Astrocyte (in vitro differentiated cells and primary cell): Measurements from ENCODE around the gene FZR1. TPM values are rescaled to one million over a fixed set of nuclear protein-coding genes. Genes with fewer than 3 reads are reported as not detected.

Experiments
- DNase-seq: peaks from one replicate; pipeline ENCODE4 v3.0.0-alpha.2; 2010; ENCODE audit warnings: low read depth
- FAIRE-seq: peaks from 2 replicates; lab custom pipeline; 2011; peaks lifted over from hg19 to GRCh38; lab: Jason Lieb, UNC
- H2AFZ ChIP-seq: 2 replicates; pipeline ENCODE4 v1.6.0; 2012; ENCODE audit warnings: low read depth, low read length, inconsistent platforms
- H3K27ac ChIP-seq: 2 replicates; pipeline ENCODE4 v1.5.1; 2011; ENCODE audit warnings: low read depth, low read length, inconsistent platforms
- H3K27me3 ChIP-seq: 2 replicates; pipeline ENCODE4 v1.6.0; 2011; ENCODE audit warnings: low read length, inconsistent platforms; ENCODE audit not compliant: insufficient read depth
- H3K36me3 ChIP-seq: 2 replicates; pipeline ENCODE4 v1.5.1; 2011; ENCODE audit warnings: low read length, inconsistent platforms; ENCODE audit not compliant: insufficient read depth
- H3K4me1 ChIP-seq: 2 replicates; pipeline ENCODE4 v1.5.1; 2011; ENCODE audit warnings: low read length, inconsistent platforms; ENCODE audit not compliant: insufficient read depth
- H3K4me2 ChIP-seq: 2 replicates; pipeline ENCODE4 v1.6.0; 2012; ENCODE audit warnings: low read length, inconsistent platforms
- H3K4me3 ChIP-seq: 2 replicates; pipeline ENCODE4 v1.5.1; 2011; ENCODE audit warnings: low read depth, mild to moderate bottlenecking, low read length, inconsistent platforms; ENCODE audit not compliant: insufficient read depth
- H3K79me2 ChIP-seq: 2 replicates; pipeline ENCODE4 v1.6.0; 2012; ENCODE audit warnings: mild to moderate bottlenecking, low read length, inconsistent platforms; ENCODE audit not compliant: insufficient read depth
- H3K9ac ChIP-seq: 2 replicates; pipeline ENCODE4 v1.6.0; 2012; ENCODE audit warnings: mild to moderate bottlenecking, low read length, inconsistent platforms
- H3K9me3 ChIP-seq: 2 replicates; pipeline ENCODE4 v1.5.1; 2012; ENCODE audit warnings: low read depth, mild to moderate bottlenecking, low read length, inconsistent platforms; ENCODE audit not compliant: insufficient read depth
- H4K20me1 ChIP-seq: 2 replicates; pipeline ENCODE4 v1.6.0; 2012; ENCODE audit warnings: low read length, inconsistent platforms; ENCODE audit not compliant: insufficient read depth
- H3K27ac Mint-ChIP-seq: one replicate; pipeline ENCODE4 v1.8.0; 2021; ENCODE audit warnings: mild to moderate bottlenecking, mixed read lengths; ENCODE audit not compliant: unreplicated experiment
- H3K27me3 Mint-ChIP-seq: one replicate; pipeline ENCODE4 v1.8.0; 2021; ENCODE audit warnings: low read depth, mixed read lengths; ENCODE audit not compliant: unreplicated experiment
- H3K36me3 Mint-ChIP-seq: one replicate; pipeline ENCODE4 v1.8.0; 2021; ENCODE audit warnings: low read depth, mixed read lengths; ENCODE audit not compliant: unreplicated experiment
- H3K4me1 Mint-ChIP-seq: one replicate; pipeline ENCODE4 v1.8.0; 2021; ENCODE audit warnings: low read depth, mixed read lengths; ENCODE audit not compliant: unreplicated experiment
- H3K4me3 Mint-ChIP-seq: one replicate; pipeline ENCODE4 v1.8.0; 2021; ENCODE audit warnings: mild to moderate bottlenecking, moderate library complexity, mixed read lengths; ENCODE audit not compliant: unreplicated experiment
- H3K9me3 Mint-ChIP-seq: one replicate; pipeline ENCODE4 v1.8.0; 2021; ENCODE audit warnings: mild to moderate bottlenecking, mixed read lengths; ENCODE audit not compliant: unreplicated experiment
- CTCF ChIP-seq: IDR thresholded peaks from 2 replicates; pipeline ENCODE4 v1.5.1; 2011; ENCODE audit warnings: low read depth, mild to moderate bottlenecking, inconsistent platforms, low read length, moderate library complexity; ENCODE audit not compliant: insufficient read depth
- EZH2 ChIP-seq: IDR thresholded peaks from 2 replicates; pipeline ENCODE4 v1.6.1; 2012; ENCODE audit warnings: mild to moderate bottlenecking, low read length, inconsistent platforms; ENCODE audit not compliant: insufficient read depth
- total RNA-seq: library from RNA; stranded (reverse); gene quantifications from 2 replicates; pipeline ENCODE4 v1.2.1, GENCODE V29; 2021

Gene FZR1
- total RNA-seq, 1 donor from 2014 or later: 51.8 TPM

GRCh38 chr19:3516675-3517207 is 10.6 kb downstream of the FZR1 start:
- Mint-ChIP-seq H3K27ac (no peak overlapping the region), H3K4me1 (peaks cover 16% of the 10 kb centered on the region), H3K36me3 (peaks cover 5% of the 10 kb centered on the region), H3K4me3 (no peak overlapping the region), H3K27me3 (no peaks in the 10 kb centered on the region), H3K9me3 (no peaks in the 10 kb centered on the region)
- no peaks in the 10 kb centered on the region for H3K27me3 ChIP-seq
- DNase-seq (no peak), FAIRE-seq (no peak)
- H3K4me1 ChIP-seq: peaks cover 12% of the 10 kb centered on the region
- no peak for TF ChIP-seq CTCF
- no peak for TF ChIP-seq EZH2
- H4K20me1 ChIP-seq: peaks cover 98% of the 10 kb centered on the region
- H2AFZ ChIP-seq: no peak overlapping the region
- H3K4me3 ChIP-seq: no peak overlapping the region
- H3K9ac ChIP-seq: no peak overlapping the region
- no peaks in the 10 kb centered on the region for H3K9me3 ChIP-seq
- peaks cover 100% of the 10 kb centered on the region for H3K79me2 ChIP-seq
- H3K27ac ChIP-seq: no peak overlapping the region
- peaks cover 2% of the 10 kb centered on the region for H3K36me3 ChIP-seq
- no peak overlapping the region for H3K4me2 ChIP-seq

- peaks cover 98% of the 10 kb centered on the region for H4K20me1 ChIP-seq
- peaks cover 16% of the 10 kb centered on the region for H3K4me1 Mint-ChIP-seq
- H3K79me2 ChIP-seq: peaks cover 100% of the 10 kb centered on the region
- H3K9me3 ChIP-seq: no peaks in the 10 kb centered on the region
- no peak overlapping the region for H3K27ac Mint-ChIP-seq
- no peak overlapping the region for H3K4me3 Mint-ChIP-seq
- peaks cover 2% of the 10 kb centered on the region for H3K36me3 ChIP-seq
- DNase-seq (no peak), FAIRE-seq (no peak)
- no peak overlapping the region for H3K4me3 ChIP-seq
- no peak overlapping the region for H3K4me2 ChIP-seq
- peaks cover 12% of the 10 kb centered on the region for H3K4me1 ChIP-seq
- no peaks in the 10 kb centered on the region for H3K27me3 Mint-ChIP-seq
- H3K27me3 ChIP-seq: no peaks in the 10 kb centered on the region
- H2AFZ ChIP-seq: no peak overlapping the region
- H3K36me3 Mint-ChIP-seq: peaks cover 5% of the 10 kb centered on the region
- H3K9ac ChIP-seq: no peak overlapping the region
- no peak overlapping the region for H3K27ac ChIP-seq
- no peaks in the 10 kb centered on the region for H3K9me3 Mint-ChIP-seq
- TF ChIP-seq CTCF (no peak), EZH2 (no peak)
Measured at GRCh38 chr19:3517638-3518037, 11.5 kb downstream of the FZR1 start.

- Histone ChIP-seq H3K4me2 (no peak overlapping the region), H3K4me1 (peaks cover 11% of the 10 kb centered on the region), H3K9me3 (no peaks in the 10 kb centered on the region), H4K20me1 (peaks cover 98% of the 10 kb centered on the region), H2AFZ (no peak overlapping the region), H3K79me2 (peaks cover 99% of the 10 kb centered on the region), H3K36me3 (peaks cover 2% of the 10 kb centered on the region), H3K27ac (no peak overlapping the region), H3K27me3 (no peaks in the 10 kb centered on the region), H3K4me3 (no peak overlapping the region), H3K9ac (no peak overlapping the region)
- DNase-seq (no peak), FAIRE-seq (no peak)
- H3K9me3 Mint-ChIP-seq: no peaks in the 10 kb centered on the region
- H3K27ac Mint-ChIP-seq: peak overlapping the region; percentile 9
- no peak overlapping the region for H3K4me3 Mint-ChIP-seq
- H3K4me1 Mint-ChIP-seq: peaks cover 16% of the 10 kb centered on the region
- peaks cover 5% of the 10 kb centered on the region for H3K36me3 Mint-ChIP-seq
- no peaks in the 10 kb centered on the region for H3K27me3 Mint-ChIP-seq
- no peak for TF ChIP-seq CTCF
- TF ChIP-seq EZH2: no peak
Measured at GRCh38 chr19:3518255-3518654, 12.1 kb downstream of the FZR1 start.
